Measurements from ENCODE around the gene PTPRG. TPM values are rescaled to one million over a fixed set of nuclear protein-coding genes. Genes with fewer than 3 reads are reported as not detected.
"Not testable (repeated sequence)": the region's sequence is repeated elsewhere in the genome, so short reads cannot be mapped to it uniquely, and the experiment has no call there.

PTPRG gene
- total RNA-seq, 2 donors from 2014 or later, result 23.9 to 31.6 TPM

- no peaks in the 10 kb centered on the region for H3K9me3 ChIP-seq
- TF ChIP-seq CTCF (IDR thresholded peaks at IDR 0.05) (no peak), POLR2A (IDR thresholded peaks at IDR 0.05) (no peak)
- DNase-seq (no peak), ATAC-seq (no peak)
- no peak overlapping the region for H3K4me3 ChIP-seq
- no peak overlapping the region for H3K27ac ChIP-seq
- intact Hi-C loops (cut with DNase I), result no loop called here
- 72 to 77% methylated on average over 2 of the region's 2 CpGs for WGBS, 2 donors
- no peaks in the 10 kb centered on the region for H3K4me1 ChIP-seq
- no peaks in the 10 kb centered on the region for H3K27me3 ChIP-seq
- no peaks in the 10 kb centered on the region for H3K36me3 ChIP-seq (replicated peaks in 1 of 2; ENCODE audit: insufficient read depth in 1 of 2, low read depth in 2 of 2)
Observed at GRCh38 chr3:61545716-61546115, 15.7 kb upstream of the PTPRG start.

- Histone ChIP-seq H3K27ac (no peak overlapping the region), H3K4me3 (no peak overlapping the region), H3K36me3 (replicated peaks in 1 of 2; ENCODE audit: insufficient read depth in 1 of 2, low read depth in 2 of 2) (no peaks in the 10 kb centered on the region), H3K4me1 (no peaks in the 10 kb centered on the region), H3K9me3 (no peaks in the 10 kb centered on the region), H3K27me3 (no peaks in the 10 kb centered on the region)
- no peak for ATAC-seq
- TF ChIP-seq CTCF (IDR thresholded peaks at IDR 0.05), result no peak
- no peak for TF ChIP-seq POLR2A (IDR thresholded peaks at IDR 0.05)
- 30 to 40% methylated on average over 4 of the region's 4 CpGs for WGBS, 2 donors
- intact Hi-C loops (cut with DNase I), result no loop called here
- DNase-seq, result no peak
Observed at GRCh38 chr3:61547625-61548024, 13.7 kb upstream of the PTPRG start.

- H3K4me1 ChIP-seq; H3K36me3 ChIP-seq (replicated peaks in 1 of 2; ENCODE audit: insufficient read depth in 1 of 2, low read depth in 2 of 2); DNase-seq; intact Hi-C loops (cut with DNase I); H3K4me3 ChIP-seq; H3K27ac ChIP-seq; H3K9me3 ChIP-seq; ATAC-seq; H3K27me3 ChIP-seq: not testable (repeated sequence)
- 87 to 88% methylated on average over 8 of the region's 8 CpGs for WGBS, 2 donors
Observed at GRCh38 chr3:61552704-61553103, 8.7 kb upstream of the PTPRG start.

- intact Hi-C loops (cut with DNase I), result no loop called here
- no peak for DNase-seq
- H3K36me3 ChIP-seq (replicated peaks in 1 of 2; ENCODE audit: insufficient read depth in 1 of 2, low read depth in 2 of 2), result no peaks in the 10 kb centered on the region
- ATAC-seq, result no peak
- peaks cover 0 to 7% (median 0%) of the 10 kb centered on the region in 3 donors for H3K9me3 ChIP-seq
- no peak overlapping the region for H3K4me3 ChIP-seq
- WGBS, 2 donors, result 78 to 79% methylated on average over 7 of the region's 7 CpGs
- peak overlapping the region in 1 of 4 donors; percentile 92 for H3K27ac ChIP-seq
- H3K4me1 ChIP-seq, result peaks cover 20% of the 10 kb centered on the region
- no peak for TF ChIP-seq POLR2A (IDR thresholded peaks at IDR 0.05)
- TF ChIP-seq CTCF (IDR thresholded peaks at IDR 0.05), result peak in 1 of 7 experiments; percentile 7
- H3K27me3 ChIP-seq, result no peaks in the 10 kb centered on the region
Observed at GRCh38 chr3:61559136-61559731, 2.1 kb upstream of the PTPRG start.

GRCh38 chr3:61560517-61561373, 626 bp upstream of the PTPRG start:
- peak overlapping the region; percentile 57 to 89 for H3K4me3 ChIP-seq
- H3K9me3 ChIP-seq, result peaks cover 0 to 7% (median 0%) of the 10 kb centered on the region in 3 donors
- intact Hi-C loops (cut with DNase I), result no loop called here
- peaks cover 26% of the 10 kb centered on the region for H3K4me1 ChIP-seq
- H3K27me3 ChIP-seq, result no peaks in the 10 kb centered on the region
- 0% methylated on average over 47 to 64 of the region's 64 CpGs for WGBS, 2 donors
- peak in 4 of 7 experiments; percentile 31 to 36 (median 33) for TF ChIP-seq CTCF (IDR thresholded peaks at IDR 0.05)
- peak in 2 of 3 donors; percentile 22 to 65 for TF ChIP-seq POLR2A (IDR thresholded peaks at IDR 0.05)
- peak; percentile 61 for ATAC-seq
- no peaks in the 10 kb centered on the region for H3K36me3 ChIP-seq (replicated peaks in 1 of 2; ENCODE audit: insufficient read depth in 1 of 2, low read depth in 2 of 2)
- peak overlapping the region; percentile 86 to 96 (median 93) for H3K27ac ChIP-seq
- DNase-seq, result peak; percentile 79 to 84 (median 83)

All from body of pancreas (tissue), 4 donors.